ENCODE data around the gene CABP4.
A peak's percentile ranks its signal among the peaks of the same experiment; 100 is the strongest.

Gene CABP4

DNA sequence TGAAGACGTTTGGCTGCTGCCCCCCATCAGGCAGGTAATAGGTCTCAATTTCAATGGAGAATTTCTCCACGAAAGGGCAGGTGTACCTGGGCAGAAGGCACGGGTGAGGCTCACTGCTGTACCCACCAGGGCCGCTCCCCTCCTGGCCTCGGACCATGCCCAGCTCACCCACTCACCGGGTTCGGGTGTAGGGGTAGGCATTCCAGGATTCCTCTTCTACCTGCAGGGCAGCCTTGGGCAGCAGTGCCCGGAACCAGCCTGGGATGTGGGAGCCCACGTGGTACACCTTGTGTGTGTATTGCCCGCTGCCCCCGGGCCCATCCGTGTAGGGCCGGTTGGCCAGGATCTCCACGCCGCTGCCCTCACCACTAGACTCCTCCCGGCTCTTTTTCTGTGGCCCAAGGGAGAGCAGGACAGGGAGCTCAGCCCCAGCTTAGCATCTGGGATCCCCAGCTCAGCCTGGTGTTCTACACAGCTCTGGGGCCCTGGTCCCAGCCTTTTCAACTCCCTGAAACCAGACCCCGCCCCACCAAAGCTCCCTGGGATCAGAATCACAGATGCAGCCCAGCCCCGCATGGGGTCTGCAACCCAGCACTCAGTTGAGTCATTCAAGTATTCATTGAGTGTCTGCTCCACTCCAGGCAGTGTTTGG, 47.3 kb downstream of the CABP4 start:
- intact Hi-C loops (cut with DNase I) = no loop called here
- DNase-seq = no peak

DNA sequence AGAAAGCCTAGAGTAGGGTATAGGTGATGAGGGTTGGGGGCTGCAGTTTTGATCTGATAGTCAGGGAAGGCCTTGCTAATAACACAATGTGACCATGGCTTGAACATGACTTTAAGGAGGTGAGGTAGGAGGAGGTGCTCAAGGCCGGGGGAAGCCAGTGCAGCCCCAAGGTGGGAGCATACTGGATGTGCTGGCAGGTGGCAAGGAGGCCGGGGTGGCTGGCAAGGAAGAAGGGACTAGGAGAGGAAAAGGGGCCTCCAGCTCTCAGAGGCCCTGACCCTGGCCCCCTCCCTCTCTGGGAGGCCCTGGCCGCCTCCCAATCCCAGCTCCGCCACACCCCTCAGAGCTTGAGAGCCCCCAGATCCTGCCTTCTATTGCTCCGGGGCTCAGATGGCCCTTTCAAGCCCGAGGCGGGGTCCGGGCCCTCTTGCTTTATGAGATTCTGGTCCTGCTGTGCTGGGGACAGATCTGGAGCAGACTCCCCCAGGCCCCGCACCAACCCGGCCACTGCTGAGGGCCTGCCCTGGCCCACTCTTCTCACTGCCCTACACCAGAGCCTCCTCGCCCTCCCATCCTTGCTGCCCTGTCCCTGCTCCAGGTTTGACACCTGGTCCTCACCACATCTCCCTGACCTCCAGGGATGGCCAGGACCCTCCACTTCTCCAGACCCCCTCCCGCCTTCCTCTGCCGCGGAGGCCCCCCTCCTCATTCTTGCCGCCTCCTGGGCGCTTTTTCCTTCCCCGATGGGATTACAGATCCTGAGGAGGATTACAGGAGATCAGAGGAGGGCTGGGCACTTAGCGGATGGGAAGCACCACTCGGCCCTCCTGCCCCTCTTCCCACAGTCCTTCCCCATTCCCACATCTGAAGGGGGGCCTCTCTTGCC, 48.2 kb downstream of the CABP4 start:
- no peak for DNase-seq
- intact Hi-C loops (cut with DNase I) = no loop called here

DNA sequence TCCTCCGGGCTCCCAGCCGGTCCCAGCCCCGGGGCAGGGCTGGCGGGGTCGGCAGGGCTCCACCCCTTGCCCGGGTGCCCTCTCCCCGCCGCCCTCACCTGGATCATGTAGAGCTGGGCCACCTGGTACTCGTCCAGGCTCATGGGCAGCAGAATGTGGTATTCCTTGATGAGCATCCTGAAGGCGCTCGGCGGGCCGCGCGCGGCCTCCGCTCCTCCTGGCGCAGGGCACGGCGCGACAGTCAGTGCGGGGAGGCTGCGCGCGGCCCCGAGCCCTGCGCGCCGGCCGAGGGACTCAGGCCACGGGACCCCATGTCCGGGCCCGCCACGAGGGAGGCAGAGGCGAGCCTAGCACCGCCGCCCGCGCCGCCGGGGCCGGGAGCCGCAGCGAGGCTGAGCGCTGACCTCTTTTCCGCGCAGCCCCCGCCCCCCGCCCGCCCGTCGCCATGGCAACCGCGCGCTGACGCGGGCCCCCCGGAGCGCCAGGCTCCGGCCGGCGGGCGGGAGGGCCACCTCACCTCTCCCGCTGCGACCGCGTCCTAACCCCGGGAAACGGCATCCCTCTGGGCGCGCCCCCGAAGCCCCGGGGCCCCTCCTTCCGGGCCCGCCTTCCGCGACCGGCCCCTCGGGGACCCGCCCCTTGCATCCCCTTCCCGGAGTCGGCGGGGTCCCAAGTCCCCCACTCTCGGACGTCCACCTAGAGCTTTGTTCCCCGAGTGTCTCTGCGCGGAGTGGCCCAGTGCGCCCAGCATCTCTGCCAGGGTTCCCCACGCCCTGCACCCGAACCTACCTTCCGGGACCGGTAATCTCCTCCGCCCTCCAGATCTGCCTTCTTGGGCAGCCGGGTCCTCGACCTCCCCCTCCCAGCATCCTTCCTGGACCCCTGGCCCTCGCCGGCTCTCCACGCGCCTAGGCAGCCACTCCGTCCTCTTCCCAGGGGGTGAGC, 49.1 kb downstream of the CABP4 start:
- peak in 16 of 42 donors; percentile 11 to 59 (median 35) for DNase-seq
- intact Hi-C loops (cut with DNase I) = no loop called here

DNA sequence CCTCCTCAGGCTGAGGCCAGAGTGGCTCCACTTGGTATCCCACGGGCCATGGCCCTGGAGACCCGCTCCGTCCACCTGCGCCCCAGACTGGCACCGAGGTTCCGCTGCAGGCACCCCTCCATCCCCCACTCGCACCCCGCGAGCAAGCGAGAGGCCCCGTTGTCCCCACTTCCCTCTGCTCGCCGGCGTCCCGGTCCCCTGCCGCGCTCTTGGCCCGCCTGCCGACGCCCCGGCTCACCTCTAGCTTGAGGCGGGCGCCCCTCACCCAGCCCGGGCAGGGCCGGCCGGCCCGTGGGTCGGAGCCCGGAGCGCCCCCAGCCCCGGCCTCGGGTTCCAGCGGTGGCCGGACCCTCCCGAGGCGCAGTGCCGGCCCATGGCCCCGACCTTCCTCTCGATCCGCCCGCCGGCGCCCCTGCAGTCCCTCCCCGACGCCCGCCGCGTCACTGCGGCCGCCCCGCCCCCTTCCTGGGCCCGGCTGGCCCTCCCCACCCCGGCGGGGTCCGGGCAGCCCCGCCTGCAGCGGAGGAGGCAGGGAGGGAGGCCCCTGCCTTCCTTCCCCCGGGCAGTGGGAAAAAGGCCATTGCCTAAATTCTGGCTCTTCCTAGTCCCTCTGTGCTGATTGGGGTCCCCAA, 49.9 kb downstream of the CABP4 start, which contains the start of gene PITPNM1:
Gene PITPNM1, minus strand, starts transcription at position 414 of the 632 bp plus-strand sequence. CDS start 1,183 bp downstream, outside the sequence.
- intact Hi-C loops (cut with DNase I) = loop anchor here (5.0 kb wide), 1 partner anchor 113 kb away; the partner anchor contains the start of gene RAD9A
- peak in 37 of 42 donors; percentile 27 to 78 (median 56) for DNase-seq

DNA sequence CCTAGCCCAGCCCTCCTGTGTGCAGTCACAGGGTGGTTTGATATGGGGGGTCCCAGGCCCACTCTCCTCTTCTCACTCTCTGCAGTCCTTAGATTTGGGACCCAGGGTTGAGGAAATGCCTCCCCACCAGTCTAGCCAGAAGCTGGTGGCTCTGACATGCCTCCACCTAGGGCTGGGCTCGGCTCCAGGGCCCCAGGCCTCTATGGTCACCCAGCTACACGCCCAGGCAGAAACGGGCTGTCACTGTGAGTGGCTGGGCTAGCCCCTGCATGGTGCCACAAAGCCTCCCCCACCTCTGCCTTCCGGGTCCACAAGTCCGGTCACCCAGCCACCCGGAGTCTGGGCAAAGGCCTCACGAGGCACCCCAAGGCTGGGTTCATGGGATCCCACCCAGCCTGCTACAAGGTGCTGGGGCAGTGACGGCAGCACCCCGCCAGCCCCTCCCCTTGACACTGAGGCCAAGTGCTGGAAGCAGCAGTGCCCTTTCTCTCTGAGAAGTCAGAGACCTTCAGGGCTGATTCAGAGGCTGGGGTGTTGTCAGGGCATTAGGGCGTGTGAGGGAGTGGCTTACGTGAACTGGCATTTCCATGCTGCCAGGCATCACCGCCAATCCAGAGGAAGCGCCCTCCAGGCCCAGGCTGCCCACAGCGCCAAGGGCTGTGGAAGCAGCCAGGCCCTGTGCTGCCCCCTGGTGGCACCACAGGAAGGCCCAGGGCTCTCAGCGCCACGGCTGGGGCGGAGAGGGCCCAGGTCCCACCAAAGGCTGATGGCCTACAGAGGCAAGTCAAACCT, 50.6 kb downstream of the CABP4 start:
- DNase-seq = peak; percentile 60 to 91 (median 84)
- intact Hi-C loops (cut with DNase I) = loop anchor here (5.0 kb wide), 1 partner anchor 114 kb away; the partner anchor contains the start of gene RAD9A

DNA sequence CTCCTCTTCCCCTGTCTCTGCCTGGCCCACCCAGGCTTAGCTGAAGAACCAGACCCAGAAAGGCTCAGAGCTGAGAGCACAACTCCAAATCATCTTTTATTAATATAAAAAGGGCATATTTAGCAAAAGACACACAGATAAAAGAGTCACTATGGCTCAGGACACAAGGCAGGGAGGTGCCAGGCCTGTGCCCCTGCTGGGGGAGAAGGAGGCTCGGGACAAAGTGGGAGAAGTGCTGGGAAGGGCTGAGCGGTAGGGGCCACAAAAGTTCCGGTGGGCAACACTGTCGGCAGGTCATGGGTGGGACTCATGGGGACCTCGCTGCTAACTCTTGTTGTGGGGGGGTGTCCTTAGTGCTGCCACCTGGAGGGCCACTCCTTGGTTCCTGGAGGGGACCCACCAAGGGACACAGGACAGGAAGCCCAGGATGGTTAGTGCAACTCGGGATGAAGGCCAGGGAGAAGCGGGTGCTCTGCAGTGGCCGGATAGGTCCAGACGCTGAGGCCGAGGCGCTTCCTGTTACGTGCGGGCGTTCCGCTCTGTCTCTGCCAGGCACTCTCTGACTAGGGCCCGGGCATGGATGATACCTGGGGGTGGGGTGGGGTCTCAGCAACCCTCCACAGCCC, 51.4 kb downstream of the CABP4 start:
- DNase-seq = no peak
- intact Hi-C loops (cut with DNase I) = loop anchor here (5.0 kb wide), 1 partner anchor 114 kb away; the partner anchor contains the start of gene RAD9A

DNA sequence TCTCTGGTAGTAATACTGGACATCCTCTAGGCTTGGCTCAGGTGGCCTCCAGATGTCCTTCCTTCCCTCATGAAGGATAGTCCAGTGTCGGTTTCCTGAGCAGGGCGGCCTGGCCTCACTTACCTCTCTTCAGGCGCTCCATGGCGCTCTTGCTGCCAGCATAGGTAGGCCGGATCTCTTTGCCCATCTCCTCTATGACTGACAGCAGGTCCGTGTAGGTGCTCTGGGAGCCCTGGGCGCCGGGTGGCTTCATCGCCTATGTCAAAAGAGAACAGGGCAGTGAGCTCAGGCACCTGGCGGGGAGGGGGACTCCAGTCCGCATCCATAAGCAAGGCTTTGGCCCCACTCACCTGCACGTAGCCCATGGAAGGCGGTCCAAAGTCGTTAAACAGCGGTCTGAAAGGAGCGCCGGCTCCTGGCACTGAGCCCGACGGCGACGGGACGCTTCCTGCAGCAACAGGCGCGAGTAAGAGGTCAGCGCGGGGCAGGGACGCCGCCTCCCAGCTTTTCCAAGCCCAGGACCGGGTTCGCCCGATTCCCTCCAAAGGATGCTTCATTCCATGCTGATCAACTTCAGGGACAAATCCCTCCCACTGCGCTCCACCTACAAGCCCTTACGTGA, 52.2 kb downstream of the CABP4 start:
- DNase-seq = peak in 8 of 42 donors; percentile 13 to 81 (median 52)
- intact Hi-C loops (cut with DNase I) = loop anchor here (5.0 kb wide), 1 partner anchor 115 kb away; the partner anchor contains the start of gene RAD9A

DNA sequence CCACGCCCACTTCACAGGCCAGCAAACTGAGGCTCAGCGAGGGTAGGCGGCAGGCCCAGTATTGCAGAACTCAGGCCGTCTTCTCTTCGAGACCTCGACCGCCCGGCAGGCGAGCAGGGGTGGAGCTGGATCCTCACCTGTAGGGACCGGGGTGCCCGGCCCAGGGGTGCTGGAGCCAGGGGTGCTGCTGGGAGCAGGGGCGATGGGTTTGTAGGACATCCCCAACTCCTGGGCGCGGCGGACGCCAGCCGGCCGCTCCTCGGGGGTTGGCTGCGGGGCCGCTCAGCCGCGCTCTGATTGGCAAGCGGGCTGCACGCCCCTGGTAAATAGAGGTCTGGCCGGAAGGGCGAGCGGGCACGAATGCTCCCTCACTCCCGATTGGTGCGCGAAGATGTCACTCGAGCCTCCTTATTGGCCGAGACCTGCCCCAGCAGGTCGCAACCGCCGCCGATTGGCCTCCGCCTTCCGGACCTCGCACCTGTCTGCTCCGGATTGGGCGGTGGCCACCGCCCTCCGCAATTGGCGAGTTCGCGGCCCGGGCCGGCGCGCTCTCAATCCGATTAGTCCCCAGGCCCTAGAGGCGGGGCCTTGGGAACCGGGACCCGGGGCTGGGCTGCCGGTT, 52.8 kb downstream of the CABP4 start, which contains the start of gene CDK2AP2:
Gene CDK2AP2, minus strand, starts transcription at position 299 of the 622 bp plus-strand sequence. Its CDS starts 80 bp downstream, at position 219.
- intact Hi-C loops (cut with DNase I) = loop anchor here (5.0 kb wide), 1 partner anchor 116 kb away; the partner anchor contains the start of gene RAD9A
- DNase-seq = peak; percentile 98 to 100 (median 99)

DNA sequence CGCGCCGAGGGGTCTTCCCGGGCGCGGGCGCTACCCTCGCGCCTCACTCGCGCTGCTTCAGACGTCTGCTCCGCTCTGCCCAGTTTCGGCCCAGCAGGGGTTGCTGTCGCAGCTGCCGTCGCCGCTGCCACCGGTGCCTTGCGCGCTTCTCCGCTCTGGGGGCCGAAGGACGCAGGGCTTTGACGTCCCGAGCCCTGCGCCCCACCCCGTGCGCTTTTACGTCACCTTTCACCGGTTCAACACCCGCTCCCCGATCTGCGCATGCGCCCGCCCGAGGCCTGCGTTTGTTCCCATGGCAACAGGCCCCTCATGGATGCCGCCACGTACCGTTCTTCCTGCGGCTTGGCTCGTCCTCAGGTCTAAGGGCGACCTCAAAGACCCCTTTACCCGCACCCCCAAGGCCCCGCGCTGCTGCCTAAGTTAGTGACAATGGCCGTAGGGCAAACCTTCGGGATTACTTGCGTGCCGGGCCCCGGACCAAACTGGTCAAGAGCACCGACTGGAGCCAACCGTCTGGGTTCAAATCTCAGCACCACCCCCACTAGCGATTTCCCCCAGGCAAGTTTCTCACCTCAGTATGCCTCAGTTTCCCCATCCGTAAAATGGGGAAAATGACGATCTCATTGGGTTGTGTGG, 53.5 kb downstream of the CABP4 start:
- intact Hi-C loops (cut with DNase I) = loop anchor here (5.0 kb wide), 1 partner anchor 116 kb away; the partner anchor contains the start of gene RAD9A
- DNase-seq = peak; percentile 93 to 99 (median 97)

DNA sequence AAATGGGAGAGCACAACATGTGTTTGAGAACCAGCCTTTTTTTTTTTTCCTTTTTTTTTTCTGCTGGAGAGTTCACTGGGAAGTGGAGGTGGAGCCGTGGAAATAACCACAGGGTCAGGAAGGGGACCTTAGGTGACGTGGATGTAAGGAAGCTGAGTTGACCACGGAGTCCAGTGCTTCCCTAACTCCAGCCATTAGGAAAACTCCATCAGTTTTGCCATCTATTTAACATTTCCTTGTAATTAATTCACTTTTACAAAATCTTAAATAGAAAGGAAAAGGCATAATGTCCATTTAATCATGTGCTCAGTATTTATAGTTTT, 54.8 kb downstream of the CABP4 start:
- intact Hi-C loops (cut with DNase I) = loop anchor here (10.0 kb wide), 1 partner anchor 75 kb away; the partner anchor contains the start of gene GSTP1
- DNase-seq = no peak
